Endothelial cell (in vitro differentiated cells): ENCODE results near the gene DARS2. TPM values are rescaled to one million over a fixed set of nuclear protein-coding genes. Genes with fewer than 3 reads are reported as not detected.
"Not testable (repeated sequence)": the region's sequence is repeated elsewhere in the genome, so short reads cannot be mapped to it uniquely, and the experiment has no call there.

Source experiments
- DNase-seq: peaks from one replicate; pipeline ENCODE4 v3.0.0; 2021; ENCODE audit warnings: low spot score
- H3K27ac Mint-ChIP-seq: one replicate; pipeline ENCODE4 v1.8.0; 2021; ENCODE audit warnings: mixed read lengths, inconsistent platforms; ENCODE audit not compliant: unreplicated experiment
- H3K27me3 Mint-ChIP-seq: one replicate; pipeline ENCODE4 v1.8.0; 2021; ENCODE audit warnings: mild to moderate bottlenecking, moderate library complexity, mixed read lengths, inconsistent platforms; ENCODE audit not compliant: unreplicated experiment
- H3K36me3 Mint-ChIP-seq: one replicate; pipeline ENCODE4 v1.8.0; 2021; ENCODE audit warnings: mild to moderate bottlenecking, low read depth, mixed read lengths, inconsistent platforms; ENCODE audit not compliant: unreplicated experiment
- H3K4me1 Mint-ChIP-seq: one replicate; pipeline ENCODE4 v1.8.0; 2021; ENCODE audit warnings: mild to moderate bottlenecking, mixed read lengths, inconsistent platforms; ENCODE audit not compliant: unreplicated experiment
- H3K4me3 Mint-ChIP-seq: one replicate; pipeline ENCODE4 v1.8.0; 2021; ENCODE audit warnings: mild to moderate bottlenecking, mixed read lengths, inconsistent platforms; ENCODE audit not compliant: unreplicated experiment
- H3K9me3 Mint-ChIP-seq: one replicate; pipeline ENCODE4 v1.8.0; 2021; ENCODE audit warnings: mixed read lengths, inconsistent platforms; ENCODE audit not compliant: unreplicated experiment
- total RNA-seq: library from RNA; stranded (reverse); fragmentation: NEBNext Ultra II Directional; extraction: Animal tissue kit (Norgen Biotek cat#: 25700); gene quantifications from one replicate; pipeline ENCODE4 v1.2.1, GENCODE V29; 2021; ENCODE audit not compliant: unreplicated experiment
- TF ChIP-seq, protein P1 (sequence below): fragments of 200-600 bp; sonication (generic); IDR thresholded peaks from one replicate; pipeline ENCODE4 v1.5.0; 2021; ENCODE audit warnings: antibody characterized with exemption; ENCODE audit not compliant: unreplicated experiment

The DARS2 gene
- total RNA-seq, 1 donor from 2014 or later = 18.7 TPM

DNA sequence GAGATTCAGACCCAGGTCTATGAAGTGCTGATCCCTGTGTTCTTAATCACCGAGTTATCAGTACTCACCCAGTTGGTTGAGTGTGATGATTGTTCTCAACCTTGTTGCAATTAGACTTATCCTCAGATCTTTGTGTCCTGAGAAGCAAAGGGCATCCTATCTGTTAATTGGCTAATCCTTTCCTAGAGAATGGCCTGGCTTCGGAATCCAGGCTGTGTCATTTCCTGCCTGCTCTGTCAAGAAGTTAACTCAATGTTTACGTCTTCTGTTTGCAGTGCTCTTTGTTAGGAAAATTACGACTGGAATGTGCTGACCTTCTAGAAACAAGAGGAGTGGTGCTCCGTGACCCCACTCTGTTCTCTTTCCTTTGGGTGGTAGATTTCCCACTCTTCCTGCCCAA lies 28.6 kb downstream of the DARS2 start:
- TF ChIP-seq, protein P1, sequence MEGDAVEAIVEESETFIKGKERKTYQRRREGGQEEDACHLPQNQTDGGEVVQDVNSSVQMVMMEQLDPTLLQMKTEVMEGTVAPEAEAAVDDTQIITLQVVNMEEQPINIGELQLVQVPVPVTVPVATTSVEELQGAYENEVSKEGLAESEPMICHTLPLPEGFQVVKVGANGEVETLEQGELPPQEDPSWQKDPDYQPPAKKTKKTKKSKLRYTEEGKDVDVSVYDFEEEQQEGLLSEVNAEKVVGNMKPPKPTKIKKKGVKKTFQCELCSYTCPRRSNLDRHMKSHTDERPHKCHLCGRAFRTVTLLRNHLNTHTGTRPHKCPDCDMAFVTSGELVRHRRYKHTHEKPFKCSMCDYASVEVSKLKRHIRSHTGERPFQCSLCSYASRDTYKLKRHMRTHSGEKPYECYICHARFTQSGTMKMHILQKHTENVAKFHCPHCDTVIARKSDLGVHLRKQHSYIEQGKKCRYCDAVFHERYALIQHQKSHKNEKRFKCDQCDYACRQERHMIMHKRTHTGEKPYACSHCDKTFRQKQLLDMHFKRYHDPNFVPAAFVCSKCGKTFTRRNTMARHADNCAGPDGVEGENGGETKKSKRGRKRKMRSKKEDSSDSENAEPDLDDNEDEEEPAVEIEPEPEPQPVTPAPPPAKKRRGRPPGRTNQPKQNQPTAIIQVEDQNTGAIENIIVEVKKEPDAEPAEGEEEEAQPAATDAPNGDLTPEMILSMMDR = no peak
- peaks cover 33% of the 10 kb centered on the region for H3K4me1 Mint-ChIP-seq
- H3K9me3 Mint-ChIP-seq = no peaks in the 10 kb centered on the region
- H3K27me3 Mint-ChIP-seq = peaks cover 2% of the 10 kb centered on the region
- peak overlapping the region; percentile 50 for H3K4me3 Mint-ChIP-seq
- peaks cover 25% of the 10 kb centered on the region for H3K36me3 Mint-ChIP-seq
- H3K27ac Mint-ChIP-seq = peak overlapping the region; percentile 99
- peak; percentile 9 for DNase-seq

DNA sequence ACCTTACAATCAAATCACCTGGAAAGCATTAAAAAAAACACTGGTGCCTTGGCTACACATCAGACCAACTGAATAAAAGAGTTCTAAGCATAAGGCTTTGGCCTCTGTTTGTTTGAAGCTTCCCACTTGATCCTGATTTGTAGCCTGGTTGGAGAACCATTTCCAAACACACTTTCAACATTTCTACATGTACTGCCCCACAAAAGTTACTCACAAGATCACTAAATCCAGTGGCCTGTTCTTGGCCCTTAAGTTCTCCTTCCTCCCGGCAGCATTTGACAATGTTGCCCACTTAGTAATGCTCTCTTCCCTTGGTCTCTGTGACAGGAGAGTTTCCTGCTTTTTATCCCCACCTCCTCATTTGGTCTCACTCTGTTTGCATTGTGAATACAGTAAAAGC lies 31.5 kb downstream of the DARS2 start:
- H3K9me3 Mint-ChIP-seq = no peaks in the 10 kb centered on the region
- no peaks in the 10 kb centered on the region for H3K27me3 Mint-ChIP-seq
- peak overlapping the region; percentile 39 for H3K4me3 Mint-ChIP-seq
- peaks cover 33% of the 10 kb centered on the region for H3K4me1 Mint-ChIP-seq
- H3K27ac Mint-ChIP-seq = peak overlapping the region; percentile 97
- TF ChIP-seq, protein P1 = no peak
- peaks cover 30% of the 10 kb centered on the region for H3K36me3 Mint-ChIP-seq
- no peak for DNase-seq

DNA sequence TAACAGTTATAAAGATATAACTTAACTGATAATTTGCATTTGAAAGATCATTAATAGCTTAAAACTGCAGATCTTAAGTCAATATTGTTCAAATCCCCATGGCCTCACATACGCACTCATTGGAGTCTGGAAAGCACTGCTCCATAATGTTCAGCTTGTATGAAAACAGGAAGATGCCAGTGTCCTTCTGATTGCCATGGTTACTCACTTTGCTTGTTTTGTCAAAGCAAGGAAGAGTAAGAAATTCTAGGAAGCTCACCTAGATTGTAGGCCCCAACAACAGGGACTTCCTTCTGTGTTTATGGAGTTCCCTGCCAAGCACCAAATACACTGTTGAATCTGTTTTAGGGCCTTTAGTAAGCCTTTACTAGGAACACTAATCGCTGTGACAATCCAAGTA lies 32.4 kb downstream of the DARS2 start:
- peaks cover 31% of the 10 kb centered on the region for H3K36me3 Mint-ChIP-seq
- H3K27ac Mint-ChIP-seq = peak overlapping the region; percentile 97
- peaks cover 33% of the 10 kb centered on the region for H3K4me1 Mint-ChIP-seq
- H3K9me3 Mint-ChIP-seq = no peaks in the 10 kb centered on the region
- TF ChIP-seq, protein P1 = no peak
- peak; percentile 18 for DNase-seq
- no peak overlapping the region for H3K4me3 Mint-ChIP-seq
- no peaks in the 10 kb centered on the region for H3K27me3 Mint-ChIP-seq

DNA sequence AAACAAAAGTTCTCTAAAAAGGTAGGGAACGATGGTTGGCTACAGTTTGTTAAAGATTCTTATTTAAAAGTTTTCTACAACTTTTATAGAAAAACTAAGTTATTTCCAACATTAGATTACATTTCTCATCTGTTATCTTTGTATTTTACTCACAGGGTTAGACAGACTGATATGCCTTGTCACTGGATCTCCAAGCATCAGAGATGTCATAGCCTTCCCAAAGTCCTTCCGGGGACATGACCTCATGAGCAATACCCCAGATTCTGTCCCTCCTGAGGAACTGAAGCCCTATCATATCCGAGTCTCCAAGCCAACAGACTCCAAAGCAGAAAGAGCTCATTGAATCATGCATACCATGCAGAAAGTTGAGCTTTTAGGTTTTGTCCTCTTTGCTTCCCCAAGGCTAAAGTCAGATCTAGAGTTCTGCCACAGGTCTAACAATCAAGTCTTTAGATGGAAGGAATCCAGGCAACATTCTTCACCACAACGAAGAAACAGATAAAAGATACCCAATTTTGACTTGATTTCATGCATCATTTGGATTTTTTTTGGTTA lies 33.0 kb downstream of the DARS2 start:
- Mint-ChIP-seq H3K4me1 (peaks cover 33% of the 10 kb centered on the region), H3K4me3 (no peak overlapping the region), H3K27ac (peak overlapping the region; percentile 97), H3K27me3 (no peaks in the 10 kb centered on the region), H3K36me3 (peaks cover 31% of the 10 kb centered on the region), H3K9me3 (no peaks in the 10 kb centered on the region)
- TF ChIP-seq, protein P1 = no peak
- DNase-seq = no peak

DNA sequence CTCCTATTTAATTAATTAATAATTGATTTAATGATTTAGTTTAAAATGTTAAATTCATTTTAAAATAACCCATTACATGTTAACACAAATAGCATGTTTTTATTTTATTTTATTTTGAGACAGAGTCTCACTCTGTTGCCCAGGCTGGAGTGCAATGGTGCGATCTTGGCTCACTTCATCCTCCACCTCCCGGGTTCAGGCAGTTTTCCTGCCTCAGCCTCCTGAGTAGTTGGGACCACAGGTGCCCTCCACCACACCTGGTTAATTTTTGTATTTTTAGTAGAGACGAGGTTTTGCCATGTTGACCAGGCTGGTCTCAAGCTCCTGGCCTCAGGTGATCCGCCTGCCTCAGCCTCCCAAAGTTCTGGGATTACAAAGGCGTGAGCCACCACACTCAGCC lies 35.1 kb downstream of the DARS2 start:
- H3K4me1 Mint-ChIP-seq = peaks cover 21% of the 10 kb centered on the region
- not testable (repeated sequence) for H3K9me3 Mint-ChIP-seq, H3K27me3 Mint-ChIP-seq, DNase-seq, H3K27ac Mint-ChIP-seq, H3K4me3 Mint-ChIP-seq
- H3K36me3 Mint-ChIP-seq = peaks cover 31% of the 10 kb centered on the region
